Measurements from ENCODE around the gene CCDC192. TPM values are rescaled to one million over a fixed set of nuclear protein-coding genes. Genes with fewer than 3 reads are reported as not detected.

The CCDC192 gene
- total RNA-seq, 4 donors from 2014 or later, result 0.33 to 1.7 (median 1.1) TPM

DNA sequence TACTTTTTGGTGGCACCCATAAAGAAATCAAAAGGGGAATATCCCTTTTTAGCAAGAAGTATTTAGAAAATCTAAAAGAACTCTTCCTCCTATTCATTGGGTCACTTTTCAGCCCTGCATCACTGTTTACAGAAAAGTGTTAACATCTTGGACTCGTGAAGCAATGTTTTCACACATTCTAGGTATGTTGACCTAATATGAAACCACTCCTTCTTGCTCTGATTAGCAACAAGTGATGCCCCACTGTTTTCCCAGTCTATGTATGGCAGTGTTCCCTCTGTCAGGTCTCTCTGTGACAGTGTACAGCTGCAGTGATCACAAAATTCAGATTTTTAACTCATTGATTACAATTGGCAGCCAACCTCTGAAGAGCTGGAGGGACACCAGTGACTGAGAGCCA lies 232.2 kb downstream of the CCDC192 start:
- H3K27me3 ChIP-seq, result no peaks in the 10 kb centered on the region
- intact Hi-C loops (cut with DNase I), result no loop called here
- WGBS, result 47% methylated on average over 1 of the region's 1 CpG
- no peak overlapping the region for H3K27ac ChIP-seq (replicated peaks in 1 of 4)
- peaks cover 0 to 10% (median 3%) of the 10 kb centered on the region in 4 donors for H3K4me1 ChIP-seq
- peaks cover 0 to 4% (median 0%) of the 10 kb centered on the region in 4 donors for H3K36me3 ChIP-seq
- no peak overlapping the region for H3K4me3 ChIP-seq
- peak; percentile 31 for DNase-seq (ENCODE audit: extremely low spot score)
- H3K9me3 ChIP-seq, result no peaks in the 10 kb centered on the region
- TF ChIP-seq POLR2A (IDR thresholded peaks at IDR 0.05; ENCODE audit: low read depth) (no peak), POLR2AphosphoS5 (IDR thresholded peaks at IDR 0.05) (no peak), EP300 (IDR thresholded peaks at IDR 0.05) (no peak)
- TF ChIP-seq, protein P1, sequence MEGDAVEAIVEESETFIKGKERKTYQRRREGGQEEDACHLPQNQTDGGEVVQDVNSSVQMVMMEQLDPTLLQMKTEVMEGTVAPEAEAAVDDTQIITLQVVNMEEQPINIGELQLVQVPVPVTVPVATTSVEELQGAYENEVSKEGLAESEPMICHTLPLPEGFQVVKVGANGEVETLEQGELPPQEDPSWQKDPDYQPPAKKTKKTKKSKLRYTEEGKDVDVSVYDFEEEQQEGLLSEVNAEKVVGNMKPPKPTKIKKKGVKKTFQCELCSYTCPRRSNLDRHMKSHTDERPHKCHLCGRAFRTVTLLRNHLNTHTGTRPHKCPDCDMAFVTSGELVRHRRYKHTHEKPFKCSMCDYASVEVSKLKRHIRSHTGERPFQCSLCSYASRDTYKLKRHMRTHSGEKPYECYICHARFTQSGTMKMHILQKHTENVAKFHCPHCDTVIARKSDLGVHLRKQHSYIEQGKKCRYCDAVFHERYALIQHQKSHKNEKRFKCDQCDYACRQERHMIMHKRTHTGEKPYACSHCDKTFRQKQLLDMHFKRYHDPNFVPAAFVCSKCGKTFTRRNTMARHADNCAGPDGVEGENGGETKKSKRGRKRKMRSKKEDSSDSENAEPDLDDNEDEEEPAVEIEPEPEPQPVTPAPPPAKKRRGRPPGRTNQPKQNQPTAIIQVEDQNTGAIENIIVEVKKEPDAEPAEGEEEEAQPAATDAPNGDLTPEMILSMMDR (IDR thresholded peaks at IDR 0.05), result no peak

GRCh38 chr5:127936439-127936972 lies 233.3 kb downstream of the CCDC192 start:
- no peak for TF ChIP-seq EP300 (IDR thresholded peaks at IDR 0.05)
- TF ChIP-seq POLR2A (IDR thresholded peaks at IDR 0.05; ENCODE audit: low read depth), result no peak
- TF ChIP-seq, protein P1 (IDR thresholded peaks at IDR 0.05), result no peak
- no peak for TF ChIP-seq POLR2AphosphoS5 (IDR thresholded peaks at IDR 0.05)
- intact Hi-C loops (cut with DNase I), result no loop called here
- no peaks in the 10 kb centered on the region for H3K27me3 ChIP-seq
- DNase-seq (ENCODE audit: extremely low spot score), result peak; percentile 75
- no peak overlapping the region for H3K4me3 ChIP-seq
- 95% methylated on average over 6 of the region's 6 CpGs for WGBS
- no peaks in the 10 kb centered on the region for H3K9me3 ChIP-seq
- H3K36me3 ChIP-seq, result peaks cover 0 to 4% (median 0%) of the 10 kb centered on the region in 4 donors
- peaks cover 0 to 6% (median 2%) of the 10 kb centered on the region in 4 donors for H3K4me1 ChIP-seq
- no peak overlapping the region for H3K27ac ChIP-seq (replicated peaks in 1 of 4)

- no peak overlapping the region for H3K27ac ChIP-seq (replicated peaks in 1 of 4)
- H3K4me3 ChIP-seq, result no peak overlapping the region
- TF ChIP-seq EP300 (IDR thresholded peaks at IDR 0.05) (no peak), POLR2AphosphoS5 (IDR thresholded peaks at IDR 0.05) (no peak), POLR2A (IDR thresholded peaks at IDR 0.05; ENCODE audit: low read depth) (no peak)
- TF ChIP-seq, protein P1 (IDR thresholded peaks at IDR 0.05), result no peak
- DNase-seq (ENCODE audit: extremely low spot score), result no peak
- H3K36me3 ChIP-seq, result peaks cover 0 to 1% (median 0%) of the 10 kb centered on the region in 4 donors
- no peaks in the 10 kb centered on the region for H3K9me3 ChIP-seq
- peaks cover 0 to 6% (median 2%) of the 10 kb centered on the region in 4 donors for H3K4me1 ChIP-seq
- 95% methylated on average over 2 of the region's 2 CpGs for WGBS
- H3K27me3 ChIP-seq, result no peaks in the 10 kb centered on the region
- intact Hi-C loops (cut with DNase I), result no loop called here
These were observed 235.6 kb downstream of the CCDC192 start for GRCh38 chr5:127938746-127939145.

- no peaks in the 10 kb centered on the region for H3K9me3 ChIP-seq
- no peaks in the 10 kb centered on the region for H3K36me3 ChIP-seq
- no peaks in the 10 kb centered on the region for H3K4me1 ChIP-seq
- WGBS, result 71% methylated on average over 1 of the region's 1 CpG
- peak; percentile 0 for DNase-seq (ENCODE audit: extremely low spot score)
- no peak overlapping the region for H3K4me3 ChIP-seq
- TF ChIP-seq POLR2AphosphoS5 (IDR thresholded peaks at IDR 0.05) (no peak), POLR2A (IDR thresholded peaks at IDR 0.05; ENCODE audit: low read depth) (no peak), EP300 (IDR thresholded peaks at IDR 0.05) (no peak)
- TF ChIP-seq, protein P1 (IDR thresholded peaks at IDR 0.05), result no peak
- intact Hi-C loops (cut with DNase I), result no loop called here
- H3K27me3 ChIP-seq, result no peaks in the 10 kb centered on the region
- no peak overlapping the region for H3K27ac ChIP-seq (replicated peaks in 1 of 4)
These were observed 237.7 kb downstream of the CCDC192 start for GRCh38 chr5:127940854-127941253.

GRCh38 chr5:127941646-127942045 lies 238.5 kb downstream of the CCDC192 start:
- intact Hi-C loops (cut with DNase I), result no loop called here
- Histone ChIP-seq H3K4me1 (no peaks in the 10 kb centered on the region), H3K9me3 (no peaks in the 10 kb centered on the region), H3K27ac (replicated peaks in 1 of 4) (no peak overlapping the region), H3K27me3 (no peaks in the 10 kb centered on the region), H3K4me3 (no peak overlapping the region), H3K36me3 (no peaks in the 10 kb centered on the region)
- peak; percentile 68 for DNase-seq (ENCODE audit: extremely low spot score)
- 62% methylated on average over 9 of the region's 9 CpGs for WGBS
- TF ChIP-seq POLR2A (IDR thresholded peaks at IDR 0.05; ENCODE audit: low read depth) (no peak), EP300 (IDR thresholded peaks at IDR 0.05) (no peak), POLR2AphosphoS5 (IDR thresholded peaks at IDR 0.05) (no peak)
- TF ChIP-seq, protein P1 (IDR thresholded peaks at IDR 0.05), result no peak

All from esophagus muscularis mucosa (tissue), 4 donors.